Activated naive CD4-positive, alpha-beta T cell treated with anti-CD3 and anti-CD28 coated beads for 36 hours (primary cell): ENCODE data around the gene TMBIM1. TPM values are rescaled to one million over a fixed set of nuclear protein-coding genes. Genes with fewer than 3 reads are reported as not detected.

Experiments used
- CTCF ChIA-PET: fragments of 350-600 bp; sonication (Branson Sonifier 250); formaldehyde crosslinking; loops from one replicate; lab custom pipeline; 2021; ENCODE audit warnings: antibody characterized with exemption; lab: Charles Lee
- DNase-seq: peaks from one replicate; pipeline ENCODE4 v3.0.0-alpha.2; 2020
- H3K27ac Mint-ChIP-seq: one replicate; pipeline ENCODE4 v1.8.0; 2021; ENCODE audit warnings: mild to moderate bottlenecking, mixed read lengths
- H3K27me3 Mint-ChIP-seq: one replicate; pipeline ENCODE4 v1.8.0; 2021; ENCODE audit warnings: low read depth, mixed read lengths
- H3K36me3 Mint-ChIP-seq: one replicate; pipeline ENCODE4 v1.8.0; 2021; ENCODE audit warnings: low read depth, mixed read lengths
- H3K4me1 Mint-ChIP-seq: one replicate; pipeline ENCODE4 v1.8.0; 2021; ENCODE audit warnings: low read depth, mixed read lengths
- H3K4me3 Mint-ChIP-seq: one replicate; pipeline ENCODE4 v1.8.0; 2021; ENCODE audit warnings: mild to moderate bottlenecking, moderate library complexity, mixed read lengths
- H3K9me3 Mint-ChIP-seq: one replicate; pipeline ENCODE4 v1.8.0; 2021; ENCODE audit warnings: mixed read lengths
- intact Hi-C: fragments of 100-400 bp; cut with micrococcal nuclease; formaldehyde crosslinking; loops from one replicate; pipeline ENCODE4 v1.15.1; 2023
- total RNA-seq, 2 experiments: library from RNA; stranded (reverse); gene quantifications; one replicate each; pipeline ENCODE4 v1.2.3, GENCODE V29; 2021

Gene TMBIM1
- 10 to 100 TPM; 43.1 to 43.4 TPM for total RNA-seq

GRCh38 chr2:218292048-218293014, at the start of gene TMBIM1:
Gene TMBIM1 (minus strand): TSS chr2:218292503. CDS start chr2:218282141, 10,362 bp downstream.
- H3K27me3 Mint-ChIP-seq = no peaks in the 10 kb centered on the region
- peak; percentile 75 for DNase-seq
- H3K36me3 Mint-ChIP-seq = peaks cover 1% of the 10 kb centered on the region
- H3K4me1 Mint-ChIP-seq = peaks cover 46% of the 10 kb centered on the region
- H3K4me3 Mint-ChIP-seq = peak within 1 kb of the TSS; percentile 78
- intact Hi-C loops = loop anchor here (1.0 to 5.0 kb wide), 4 partner anchors 75 to 366 kb away; partner anchors contain the start of genes BCS1L and ZNF142
- no peaks in the 10 kb centered on the region for H3K9me3 Mint-ChIP-seq
- peak within 1 kb of the TSS; percentile 94 for H3K27ac Mint-ChIP-seq
- CTCF ChIA-PET = interaction anchor here (0.6 to 12.5 kb wide), 10 partner anchors 9 to 105 kb away, joined by 3 to 214 read pairs (median 8); partner anchors contain the start of genes AAMP, CATIP and PNKD

GRCh38 chr2:218341381-218341780, 49.1 kb upstream of the TMBIM1 start:
- Mint-ChIP-seq H3K4me3 (no peak overlapping the region), H3K36me3 (no peaks in the 10 kb centered on the region), H3K27me3 (no peaks in the 10 kb centered on the region), H3K9me3 (no peaks in the 10 kb centered on the region), H3K27ac (no peak overlapping the region), H3K4me1 (no peaks in the 10 kb centered on the region)
- intact Hi-C loops = no loop called here
- CTCF ChIA-PET = no interaction called here
- no peak for DNase-seq

GRCh38 chr2:218340656-218341055, 48.4 kb upstream of the TMBIM1 start:
- CTCF ChIA-PET = interaction anchor here (0.6 kb wide), 1 partner anchor 511 kb away, joined by 6 read pairs; no protein-coding TSS in a partner anchor
- Mint-ChIP-seq H3K4me3 (no peak overlapping the region), H3K27me3 (no peaks in the 10 kb centered on the region), H3K9me3 (no peaks in the 10 kb centered on the region), H3K36me3 (no peaks in the 10 kb centered on the region), H3K27ac (no peak overlapping the region), H3K4me1 (no peaks in the 10 kb centered on the region)
- intact Hi-C loops = no loop called here
- no peak for DNase-seq

- no peak overlapping the region for H3K27ac Mint-ChIP-seq
- H3K9me3 Mint-ChIP-seq = no peaks in the 10 kb centered on the region
- no peak overlapping the region for H3K4me3 Mint-ChIP-seq
- no peaks in the 10 kb centered on the region for H3K27me3 Mint-ChIP-seq
- peaks cover 8% of the 10 kb centered on the region for H3K4me1 Mint-ChIP-seq
- intact Hi-C loops = no loop called here
- DNase-seq = no peak
- no peaks in the 10 kb centered on the region for H3K36me3 Mint-ChIP-seq
- CTCF ChIA-PET = no interaction called here
Measured at GRCh38 chr2:218334531-218334930, 42.2 kb upstream of the TMBIM1 start.

- Mint-ChIP-seq H3K27me3 (no peaks in the 10 kb centered on the region), H3K9me3 (no peaks in the 10 kb centered on the region), H3K4me1 (peaks cover 8% of the 10 kb centered on the region), H3K27ac (no peak overlapping the region), H3K36me3 (no peaks in the 10 kb centered on the region), H3K4me3 (no peak overlapping the region)
- CTCF ChIA-PET = no interaction called here
- intact Hi-C loops = no loop called here
- no peak for DNase-seq
Measured at GRCh38 chr2:218332920-218333645, 40.8 kb upstream of the TMBIM1 start.

GRCh38 chr2:218332288-218332687, 40.0 kb upstream of the TMBIM1 start:
- H3K27me3 Mint-ChIP-seq = no peaks in the 10 kb centered on the region
- H3K36me3 Mint-ChIP-seq = no peaks in the 10 kb centered on the region
- H3K4me1 Mint-ChIP-seq = peaks cover 9% of the 10 kb centered on the region
- H3K4me3 Mint-ChIP-seq = no peak overlapping the region
- H3K9me3 Mint-ChIP-seq = no peaks in the 10 kb centered on the region
- CTCF ChIA-PET = interaction anchor here (1.3 kb wide), 1 partner anchor 24 kb away, joined by 4 read pairs; the partner anchor contains the start of gene CATIP
- intact Hi-C loops = no loop called here
- no peak for DNase-seq
- H3K27ac Mint-ChIP-seq = no peak overlapping the region

- intact Hi-C loops = no loop called here
- no peaks in the 10 kb centered on the region for H3K27me3 Mint-ChIP-seq
- peaks cover 9% of the 10 kb centered on the region for H3K4me1 Mint-ChIP-seq
- no peaks in the 10 kb centered on the region for H3K9me3 Mint-ChIP-seq
- H3K27ac Mint-ChIP-seq = no peak overlapping the region
- no peak overlapping the region for H3K4me3 Mint-ChIP-seq
- CTCF ChIA-PET = interaction anchor here (1.3 kb wide), 1 partner anchor 25 kb away, joined by 4 read pairs; the partner anchor contains the start of gene CATIP
- H3K36me3 Mint-ChIP-seq = no peaks in the 10 kb centered on the region
- DNase-seq = no peak
Measured at GRCh38 chr2:218331745-218332144, 39.4 kb upstream of the TMBIM1 start.

- DNase-seq = no peak
- no peak overlapping the region for H3K4me3 Mint-ChIP-seq
- intact Hi-C loops = no loop called here
- H3K27me3 Mint-ChIP-seq = no peaks in the 10 kb centered on the region
- no peaks in the 10 kb centered on the region for H3K9me3 Mint-ChIP-seq
- no peaks in the 10 kb centered on the region for H3K36me3 Mint-ChIP-seq
- H3K4me1 Mint-ChIP-seq = peaks cover 21% of the 10 kb centered on the region
- CTCF ChIA-PET = interaction anchor here (0.8 to 1.6 kb wide), 2 partner anchors 26 to 358 kb away, joined by 3 to 4 read pairs; no protein-coding TSS in a partner anchor
- no peak overlapping the region for H3K27ac Mint-ChIP-seq
Measured at GRCh38 chr2:218329826-218330593, 37.7 kb upstream of the TMBIM1 start.

GRCh38 chr2:218329027-218329825, 36.9 kb upstream of the TMBIM1 start:
- peaks cover 21% of the 10 kb centered on the region for H3K4me1 Mint-ChIP-seq
- DNase-seq = no peak
- H3K36me3 Mint-ChIP-seq = no peaks in the 10 kb centered on the region
- H3K4me3 Mint-ChIP-seq = no peak overlapping the region
- intact Hi-C loops = no loop called here
- CTCF ChIA-PET = interaction anchor here (1.6 kb wide), 1 partner anchor 359 kb away, joined by 3 read pairs; no protein-coding TSS in a partner anchor
- no peaks in the 10 kb centered on the region for H3K9me3 Mint-ChIP-seq
- H3K27ac Mint-ChIP-seq = no peak overlapping the region
- H3K27me3 Mint-ChIP-seq = no peaks in the 10 kb centered on the region

GRCh38 chr2:218328294-218328693, 36.0 kb upstream of the TMBIM1 start:
- CTCF ChIA-PET = no interaction called here
- H3K9me3 Mint-ChIP-seq = no peaks in the 10 kb centered on the region
- no peak overlapping the region for H3K27ac Mint-ChIP-seq
- no peak for DNase-seq
- no peak overlapping the region for H3K4me3 Mint-ChIP-seq
- no peaks in the 10 kb centered on the region for H3K36me3 Mint-ChIP-seq
- H3K27me3 Mint-ChIP-seq = peaks cover 4% of the 10 kb centered on the region
- intact Hi-C loops = no loop called here
- peaks cover 29% of the 10 kb centered on the region for H3K4me1 Mint-ChIP-seq
